HG02642 (cell line): ENCODE results near the gene HRH2.

Source experiments
- ATAC-seq: cut with Tn5 transposase; IDR thresholded peaks from one replicate; pipeline ENCODE4 v1.9.1; 2021; ENCODE audit warnings: mild to moderate bottlenecking; ENCODE audit not compliant: unreplicated experiment, poor library complexity

Gene HRH2

DNA sequence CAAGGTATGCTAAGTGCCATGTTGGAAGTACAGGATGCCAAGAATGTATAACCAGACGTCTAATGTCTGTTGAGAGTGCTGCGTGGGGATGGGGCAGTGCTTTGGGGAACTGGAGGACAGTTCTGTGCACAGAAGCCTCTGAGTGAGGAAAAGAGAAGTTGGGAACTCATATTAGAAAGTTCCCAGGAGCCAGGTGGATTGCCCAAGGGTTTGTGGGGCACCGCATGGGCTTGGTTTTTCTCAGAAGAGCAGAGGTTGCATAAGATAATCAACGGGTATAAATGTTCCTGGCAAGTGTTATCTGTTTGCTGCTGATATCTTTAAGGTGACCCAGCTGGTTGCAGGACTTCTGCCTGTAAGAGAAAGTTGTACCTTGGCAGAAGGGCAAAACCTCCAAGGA is 13.1 kb downstream of the HRH2 start:
- ATAC-seq: no peak

GRCh38 chr5:175672976-175673648 is 15.2 kb downstream of the HRH2 start:
- no peak for ATAC-seq

DNA sequence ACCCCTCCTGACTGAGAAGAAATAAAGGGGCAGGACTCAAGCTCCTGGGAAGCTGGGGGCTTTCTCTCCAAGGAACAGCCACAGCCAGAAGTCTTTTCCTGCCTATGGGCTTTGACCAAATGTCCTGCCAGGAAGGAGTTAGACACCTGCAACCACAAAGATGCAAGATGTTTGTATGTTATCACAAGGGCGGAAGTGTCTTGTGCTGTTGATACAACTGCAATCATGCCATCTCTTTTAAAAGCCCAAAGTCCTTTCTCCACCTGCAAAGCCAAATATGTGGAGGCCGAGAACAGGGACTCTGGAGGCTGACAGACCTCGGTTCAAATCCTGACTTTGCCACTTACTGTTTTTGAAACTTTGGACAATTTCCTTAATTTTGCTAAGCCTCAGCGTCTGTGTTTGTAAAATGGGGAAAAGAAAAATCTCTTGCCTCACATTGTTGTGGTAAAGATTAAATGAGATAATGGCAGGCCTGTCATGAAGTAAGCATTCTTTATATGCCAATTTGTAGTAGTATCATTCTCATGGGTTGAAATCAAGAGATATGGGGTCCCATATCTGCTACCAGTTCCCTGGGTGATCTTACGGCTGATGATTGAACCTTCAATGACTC is 17.0 kb downstream of the HRH2 start:
- ATAC-seq: no peak

- no peak for ATAC-seq
Observed at GRCh38 chr5:175675873-175676272, 18.0 kb downstream of the HRH2 start.

DNA sequence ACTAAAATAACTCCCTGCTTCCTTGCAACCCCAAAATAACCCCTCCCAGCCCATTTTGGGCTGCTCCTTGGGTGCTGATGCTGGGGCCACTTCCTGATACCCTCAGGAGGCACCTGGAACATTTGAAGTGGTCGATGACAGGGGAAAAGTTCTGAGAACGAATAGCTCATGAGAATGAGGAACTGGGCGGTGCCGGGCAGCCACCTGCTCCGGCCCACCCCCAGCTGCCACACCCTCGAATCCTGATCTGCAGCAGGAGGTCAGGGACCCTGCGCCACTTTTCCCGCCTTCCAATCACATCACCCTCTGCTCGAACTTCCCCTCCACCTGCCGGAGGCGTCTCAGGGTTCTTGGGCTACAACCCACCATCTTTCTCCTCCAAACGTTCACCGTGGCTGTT is 19.7 kb downstream of the HRH2 start:
- no peak for ATAC-seq

- ATAC-seq: no peak
Observed at GRCh38 chr5:175678074-175678473, 20.2 kb downstream of the HRH2 start.

GRCh38 chr5:175679411-175679810 is 21.5 kb downstream of the HRH2 start:
- no peak for ATAC-seq

GRCh38 chr5:175680020-175680419 is 22.1 kb downstream of the HRH2 start:
- ATAC-seq: no peak

DNA sequence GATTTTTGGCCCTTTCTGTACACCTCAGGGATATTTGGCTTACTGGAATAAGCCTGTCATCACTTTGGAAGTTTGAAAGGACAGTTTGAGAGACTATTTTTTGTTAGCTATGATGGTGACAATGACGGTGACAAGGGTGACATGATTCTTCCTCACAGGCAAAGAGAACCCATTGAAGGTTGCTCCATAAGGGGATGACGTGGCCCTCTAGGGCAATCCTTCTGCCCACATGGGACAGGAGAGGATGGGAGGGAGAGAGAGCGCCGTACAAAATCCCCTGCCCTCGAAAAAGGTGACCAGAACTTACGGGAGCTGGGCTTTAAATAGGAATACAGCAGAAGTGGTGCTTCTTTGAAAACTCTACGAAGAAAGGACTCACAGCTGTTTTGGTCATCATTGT is 22.6 kb downstream of the HRH2 start:
- ATAC-seq: no peak

DNA sequence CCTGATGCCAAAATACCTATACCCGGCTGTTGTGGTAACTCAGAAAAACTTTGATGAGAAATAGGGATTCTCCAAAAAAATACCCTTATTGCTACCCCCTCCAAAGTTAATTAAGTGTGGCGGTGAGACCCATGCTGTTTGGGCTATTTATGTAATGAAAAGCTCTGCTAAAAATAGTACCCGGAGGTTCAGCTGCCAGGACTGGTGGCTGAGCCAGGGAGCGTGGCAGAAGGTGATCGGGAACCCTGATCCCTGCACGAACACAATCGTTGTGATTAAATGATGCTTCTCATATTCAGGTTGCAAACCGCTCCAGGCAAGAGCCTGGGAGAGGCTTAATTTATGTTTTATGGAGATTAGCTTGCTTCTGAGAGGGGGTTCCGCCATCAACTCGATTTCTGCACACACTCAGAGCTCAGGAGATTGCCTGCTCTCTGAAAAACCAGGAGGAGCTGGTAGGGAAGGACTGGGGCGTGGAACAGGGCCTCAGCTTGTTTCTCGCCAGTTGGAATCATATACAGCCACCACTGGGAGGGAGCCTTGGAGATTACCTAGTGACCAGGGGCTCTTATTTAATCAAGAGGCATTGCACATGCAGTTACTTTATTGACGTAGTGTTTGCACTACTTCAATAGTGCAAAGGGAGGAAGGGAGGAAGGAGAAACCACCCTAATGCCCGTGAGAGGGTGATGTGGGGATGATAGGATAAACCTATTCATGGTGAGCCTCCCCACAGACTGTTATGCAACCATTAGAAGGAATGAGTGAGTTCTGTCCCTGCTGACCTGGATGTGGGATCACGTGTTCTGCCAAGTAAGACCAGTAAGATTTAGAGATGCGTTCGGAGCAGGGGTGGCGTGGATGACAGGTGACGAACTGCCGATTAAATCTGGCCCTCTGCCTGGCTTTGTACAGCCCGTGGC is 23.4 kb downstream of the HRH2 start:
- no peak for ATAC-seq

DNA sequence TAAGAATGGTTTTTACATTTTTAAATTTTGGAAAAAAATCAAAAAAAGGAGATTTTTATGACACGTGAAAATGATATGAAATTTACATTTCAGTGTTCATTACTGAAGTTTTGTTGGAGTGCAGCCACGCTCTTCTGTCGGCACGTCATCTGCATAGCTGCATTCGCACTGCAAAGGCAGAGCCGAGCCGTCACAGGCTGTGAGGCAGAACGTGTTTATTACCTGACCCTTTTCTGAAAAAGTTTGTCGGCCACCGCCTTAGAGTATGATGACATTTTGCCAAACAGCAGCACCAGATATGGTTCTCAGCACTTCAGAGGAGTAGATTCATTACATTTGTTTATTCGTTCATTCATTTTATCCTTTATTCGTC is 24.1 kb downstream of the HRH2 start:
- no peak for ATAC-seq

DNA sequence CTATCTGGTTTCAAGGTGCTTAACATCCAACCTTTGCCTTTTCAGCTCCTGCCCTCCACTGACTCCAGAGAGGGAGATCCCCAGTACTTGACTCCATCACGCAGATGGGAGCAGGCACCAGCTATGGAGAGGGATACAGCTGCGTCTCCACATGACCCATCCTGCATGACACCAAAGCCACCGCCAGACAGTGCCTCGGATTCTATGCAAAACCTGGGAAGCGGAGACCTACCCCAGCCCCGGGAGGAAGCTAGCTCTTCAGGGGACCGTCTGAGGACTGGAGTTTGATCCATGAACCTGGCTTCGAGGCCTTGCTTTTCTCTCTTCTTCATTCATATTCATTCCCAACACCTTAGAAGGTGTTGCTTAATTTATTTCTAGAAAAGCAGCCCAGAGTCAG is 24.8 kb downstream of the HRH2 start:
- ATAC-seq: no peak

DNA sequence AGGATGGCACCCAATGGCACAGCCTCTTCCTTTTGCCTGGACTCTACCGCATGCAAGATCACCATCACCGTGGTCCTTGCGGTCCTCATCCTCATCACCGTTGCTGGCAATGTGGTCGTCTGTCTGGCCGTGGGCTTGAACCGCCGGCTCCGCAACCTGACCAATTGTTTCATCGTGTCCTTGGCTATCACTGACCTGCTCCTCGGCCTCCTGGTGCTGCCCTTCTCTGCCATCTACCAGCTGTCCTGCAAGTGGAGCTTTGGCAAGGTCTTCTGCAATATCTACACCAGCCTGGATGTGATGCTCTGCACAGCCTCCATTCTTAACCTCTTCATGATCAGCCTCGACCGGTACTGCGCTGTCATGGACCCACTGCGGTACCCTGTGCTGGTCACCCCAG is 25.4 kb downstream of the HRH2 start:
- no peak for ATAC-seq

DNA sequence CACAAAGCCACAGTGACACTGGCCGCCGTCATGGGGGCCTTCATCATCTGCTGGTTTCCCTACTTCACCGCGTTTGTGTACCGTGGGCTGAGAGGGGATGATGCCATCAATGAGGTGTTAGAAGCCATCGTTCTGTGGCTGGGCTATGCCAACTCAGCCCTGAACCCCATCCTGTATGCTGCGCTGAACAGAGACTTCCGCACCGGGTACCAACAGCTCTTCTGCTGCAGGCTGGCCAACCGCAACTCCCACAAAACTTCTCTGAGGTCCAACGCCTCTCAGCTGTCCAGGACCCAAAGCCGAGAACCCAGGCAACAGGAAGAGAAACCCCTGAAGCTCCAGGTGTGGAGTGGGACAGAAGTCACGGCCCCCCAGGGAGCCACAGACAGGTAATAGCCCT is 26.1 kb downstream of the HRH2 start:
- ATAC-seq: no peak

- ATAC-seq: no peak
Observed at GRCh38 chr5:175684931-175685330, 27.1 kb downstream of the HRH2 start.

DNA sequence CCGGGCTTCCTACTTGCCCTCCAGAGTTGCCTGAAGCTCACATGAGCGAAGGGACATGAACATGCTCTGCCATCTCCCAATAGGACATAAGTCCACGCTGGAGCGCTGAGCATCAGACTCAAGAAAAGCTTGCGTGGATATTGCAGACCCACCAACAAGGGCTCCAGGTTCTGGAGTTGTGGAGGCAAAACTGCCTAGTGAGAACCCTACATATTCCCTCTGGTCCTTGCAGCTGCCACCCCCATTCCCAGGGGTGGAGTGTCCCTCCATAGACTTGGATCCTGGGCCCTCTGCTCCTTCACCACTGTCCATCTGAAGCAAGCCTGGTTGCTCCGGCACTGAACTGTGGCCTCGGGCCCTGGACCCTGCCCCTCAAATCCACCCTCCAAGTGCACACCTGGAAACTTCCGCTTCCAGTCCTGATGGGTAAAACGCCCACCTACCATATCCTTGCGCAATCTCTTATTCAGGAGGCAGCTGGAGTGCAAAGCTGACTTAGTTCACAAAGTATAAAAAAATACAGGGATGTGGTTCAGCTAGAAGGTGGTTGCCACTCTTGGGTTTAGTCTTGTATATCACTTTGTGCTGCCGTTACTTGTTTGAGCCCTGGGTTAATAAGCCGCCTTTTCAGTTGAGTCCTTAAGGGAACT is 28.0 kb downstream of the HRH2 start:
- no peak for ATAC-seq

DNA sequence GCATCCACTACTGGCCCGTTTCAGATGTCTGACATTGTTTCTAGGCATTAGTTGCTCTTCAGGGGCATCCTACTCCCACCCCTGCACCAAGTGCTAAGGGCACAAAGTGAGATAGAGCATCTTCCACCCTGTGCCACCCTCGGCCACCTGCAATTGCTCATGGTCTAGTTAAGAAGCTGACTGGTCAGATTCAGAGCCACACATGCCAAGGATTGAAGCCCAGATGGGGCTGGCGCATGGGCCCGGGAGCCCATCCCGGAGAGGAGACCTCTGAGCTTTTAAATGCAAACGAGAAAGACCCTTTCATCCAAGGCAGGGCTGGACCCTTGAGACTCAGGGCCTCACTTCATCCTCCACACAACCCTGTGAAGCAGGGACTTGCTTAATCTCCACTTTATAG is 28.5 kb downstream of the HRH2 start:
- ATAC-seq: no peak

DNA sequence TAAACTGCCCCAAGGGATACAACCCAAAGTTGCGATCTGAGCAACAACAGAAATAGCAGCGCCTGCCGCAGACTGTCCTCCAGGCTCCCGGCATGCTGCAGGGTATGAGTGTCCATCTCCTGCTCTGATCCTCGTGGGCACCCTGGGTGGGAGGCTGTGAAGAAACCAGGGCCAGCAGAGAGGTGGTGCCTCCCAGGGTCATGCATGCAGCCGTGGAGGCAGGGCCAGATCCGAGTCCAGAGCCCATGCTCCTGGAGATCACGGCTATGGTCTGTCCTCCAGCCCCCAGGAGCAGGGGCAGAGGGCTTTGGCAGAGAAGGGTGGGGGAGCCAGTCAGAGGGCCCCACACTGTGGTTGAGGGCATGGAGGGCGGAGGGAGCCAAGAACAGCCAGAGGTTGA is 29.0 kb downstream of the HRH2 start:
- no peak for ATAC-seq

DNA sequence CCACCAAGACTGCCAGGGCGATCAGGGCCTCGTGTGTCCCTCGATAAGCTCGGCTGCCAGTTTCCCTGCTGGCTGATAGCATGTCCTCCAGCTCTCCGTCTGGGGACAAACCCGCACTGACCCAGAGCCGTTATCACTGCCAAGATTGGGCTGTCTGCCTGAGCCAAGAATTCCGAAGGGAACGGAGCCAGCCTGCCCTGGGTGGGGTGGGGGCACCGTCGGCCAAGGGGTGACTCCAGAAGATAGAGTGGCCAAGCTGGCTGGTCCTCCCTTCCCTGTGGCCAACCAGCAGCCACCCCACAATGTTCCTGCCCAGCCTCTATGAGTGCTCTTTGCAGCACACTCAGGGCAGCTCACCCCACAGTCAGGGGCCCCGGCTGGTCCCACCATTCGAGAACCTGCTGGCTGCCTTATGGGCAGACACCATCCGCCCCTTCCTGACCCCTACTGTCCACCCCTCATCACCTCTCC is 29.4 kb downstream of the HRH2 start:
- ATAC-seq: no peak

GRCh38 chr5:175688352-175689146 is 30.7 kb downstream of the HRH2 start:
- no peak for ATAC-seq
